Raji (cell line): ENCODE measurements around the gene KLHL14.

Source experiments
- POLR2A ChIP-seq: IDR thresholded peaks from 2 replicates; pipeline ENCODE4 v1.6.1; 2011; ENCODE audit warnings: low read depth, low read length, control low read depth; ENCODE audit not compliant: insufficient read depth

Gene KLHL14

DNA sequence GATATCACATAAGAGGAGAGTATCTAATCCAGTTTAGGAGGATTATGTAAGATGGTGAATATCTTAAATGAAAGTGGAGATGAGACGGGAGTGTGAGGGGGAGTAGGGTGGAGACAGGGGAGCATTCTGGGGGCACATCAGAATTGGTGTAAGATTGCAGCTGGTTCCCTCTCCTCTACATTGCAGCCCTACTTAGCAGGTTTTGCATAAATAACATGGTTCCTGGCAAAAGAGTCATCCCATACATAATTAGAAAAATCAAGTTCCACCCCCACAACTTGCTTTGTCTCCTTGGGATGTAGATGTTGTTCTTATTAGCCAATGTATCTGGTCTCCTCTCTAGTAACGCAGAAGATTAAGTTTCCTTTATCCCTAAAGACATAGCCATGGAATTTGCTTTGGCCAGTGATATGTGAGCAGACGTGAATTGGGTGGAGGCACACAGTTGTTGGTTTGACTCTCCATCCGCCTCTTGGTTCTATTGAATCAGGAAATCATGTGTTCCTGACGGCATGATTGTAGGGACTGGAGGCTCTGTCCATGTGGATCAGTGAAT lies 137.9 kb downstream of the KLHL14 start:
- no peak for TF ChIP-seq POLR2A

DNA sequence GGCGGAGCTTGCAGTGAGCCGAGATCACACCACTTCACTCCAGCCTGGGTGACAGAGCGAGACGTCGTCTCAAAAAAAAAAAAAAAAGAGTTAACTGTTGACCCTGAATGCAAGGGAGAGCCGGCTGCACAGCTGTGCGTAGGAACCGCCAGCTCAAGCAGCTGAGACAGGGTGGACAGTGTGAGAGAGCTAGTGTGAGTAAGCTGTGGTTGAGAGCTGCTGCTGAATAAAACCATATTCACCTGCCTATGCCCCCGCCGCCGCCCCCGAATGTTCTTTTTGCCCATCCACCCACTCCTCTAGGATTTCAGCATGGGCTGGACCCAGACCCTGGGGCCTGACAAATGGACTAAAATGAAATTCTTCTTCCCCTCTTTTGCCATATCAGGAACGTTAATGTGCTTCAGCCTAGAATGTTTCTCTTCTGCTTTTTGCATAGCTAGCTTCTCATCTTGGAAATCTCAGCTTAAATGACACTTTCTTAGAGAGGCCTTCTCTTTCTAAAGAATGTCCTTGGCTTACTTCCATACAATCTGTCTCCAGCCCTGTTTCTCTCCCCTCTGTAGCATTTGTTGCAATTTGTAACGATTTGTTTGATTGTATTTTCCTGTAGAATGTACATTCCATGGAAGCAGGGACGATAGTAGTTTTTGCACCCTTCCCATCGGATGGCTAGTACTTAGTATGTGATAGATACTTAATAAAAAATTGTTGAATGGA lies 142.7 kb downstream of the KLHL14 start:
- no peak for TF ChIP-seq POLR2A

DNA sequence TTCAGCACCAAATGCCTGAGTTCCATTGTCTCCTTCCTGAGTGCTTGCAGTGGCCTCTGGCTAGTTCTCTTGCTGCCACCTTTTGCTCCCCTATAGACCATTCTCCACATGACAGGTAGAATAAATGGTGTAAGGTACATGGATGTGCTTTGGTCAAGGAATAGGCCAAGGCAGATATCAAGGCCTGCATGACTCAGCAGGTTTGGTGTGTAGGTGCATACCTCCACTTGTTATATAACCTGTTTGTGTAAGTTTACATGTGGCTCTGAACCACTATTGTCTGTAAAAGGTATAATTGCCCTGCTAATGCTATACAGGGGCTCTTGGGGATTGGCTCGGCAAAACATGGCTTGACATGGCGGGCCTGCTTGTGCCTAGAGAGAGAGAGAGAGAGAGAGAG lies 143.5 kb downstream of the KLHL14 start:
- TF ChIP-seq POLR2A, result no peak

DNA sequence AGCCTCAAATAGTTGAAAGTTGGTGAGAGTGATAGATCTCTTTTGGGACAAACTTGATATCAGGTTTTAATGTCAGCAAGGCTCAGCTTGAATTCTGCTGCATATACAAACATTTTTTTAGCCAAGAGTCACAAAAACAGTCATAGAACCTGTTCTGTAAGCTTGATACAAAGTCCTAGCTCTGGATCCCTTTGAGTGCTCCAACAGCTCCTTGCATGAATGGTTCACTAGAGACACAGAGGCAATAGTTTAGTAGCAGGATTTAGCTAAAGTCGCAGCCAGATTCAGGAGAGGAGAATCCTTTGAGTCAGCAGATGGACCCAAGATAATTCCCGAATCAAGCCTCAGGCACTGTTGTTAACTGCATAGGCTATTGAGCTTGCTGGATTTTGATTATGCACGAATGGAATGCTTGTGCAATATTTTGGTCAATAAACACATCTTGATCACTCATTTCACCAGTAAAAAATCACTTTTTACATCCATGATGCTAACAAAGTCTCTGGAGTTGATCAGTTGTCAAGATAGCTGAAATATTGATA lies 148.6 kb downstream of the KLHL14 start:
- no peak for TF ChIP-seq POLR2A

DNA sequence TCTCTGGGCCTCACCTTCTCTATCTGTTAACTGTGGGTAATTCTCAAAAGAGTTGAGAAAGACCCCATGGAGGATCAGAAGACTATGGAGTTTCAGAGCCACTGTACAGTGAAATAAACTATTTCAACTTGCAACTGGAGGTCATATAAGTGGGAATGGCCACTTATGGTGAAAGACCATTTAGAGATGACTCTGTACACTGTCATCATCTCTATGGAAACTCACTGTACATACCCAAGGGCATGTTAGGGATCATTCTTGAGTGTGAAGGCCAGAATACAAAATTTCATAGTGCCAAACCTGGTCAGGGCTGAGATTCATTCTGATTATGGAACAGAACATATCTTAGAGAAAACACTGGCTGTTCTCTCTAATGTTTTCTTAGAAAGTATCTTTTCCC lies 149.3 kb downstream of the KLHL14 start:
- no peak for TF ChIP-seq POLR2A
